Neuronal stem cell (in vitro differentiated cells): Measurements from ENCODE around the gene FSD1L.
"Not testable (repeated sequence)": the region's sequence is repeated elsewhere in the genome, so short reads cannot be mapped to it uniquely, and the experiment has no call there.

Experiments used
- DNase-seq: peaks from one replicate; pipeline ENCODE4 v3.0.0-alpha.2; 2013; ENCODE audit warnings: low spot score
- H2AFZ ChIP-seq: one replicate; pipeline ENCODE4 v1.6.1; 2013; ENCODE audit warnings: mild to moderate bottlenecking, low read length, inconsistent platforms
- H2AK5ac ChIP-seq: 2 replicates; pipeline ENCODE4 v1.6.1; 2013; ENCODE audit warnings: low read depth, mild to moderate bottlenecking, inconsistent platforms, low read length, moderate library complexity, mixed read lengths
- H2BK120ac ChIP-seq: 2 replicates; pipeline ENCODE4 v1.6.1; 2013; ENCODE audit warnings: low read depth, mild to moderate bottlenecking, inconsistent platforms, low read length, moderate library complexity, mixed read lengths
- H2BK12ac ChIP-seq: one replicate; pipeline ENCODE4 v1.6.1; 2013; ENCODE audit warnings: low read length, inconsistent platforms
- H2BK15ac ChIP-seq: 2 replicates; pipeline ENCODE4 v1.6.1; 2013; ENCODE audit warnings: mild to moderate bottlenecking, low read length, inconsistent platforms, mixed read lengths
- H2BK5ac ChIP-seq: one replicate; pipeline ENCODE4 v1.6.1; 2013; ENCODE audit warnings: inconsistent platforms, mild to moderate bottlenecking, low read length, moderate library complexity
- H3K14ac ChIP-seq: one replicate; pipeline ENCODE4 v1.6.1; 2013; ENCODE audit warnings: low read length, inconsistent platforms
- H3K18ac ChIP-seq: 2 replicates; pipeline ENCODE4 v1.6.1; 2013; ENCODE audit warnings: low read length, inconsistent platforms
- H3K23ac ChIP-seq: 2 replicates; pipeline ENCODE4 v1.6.1; 2013; ENCODE audit warnings: low read depth, mild to moderate bottlenecking, mixed read lengths, low read length, inconsistent platforms; ENCODE audit not compliant: poor library complexity
- H3K27ac ChIP-seq: replicated peaks from 3 replicates; pipeline ENCODE4 v1.5.1; 2013; ENCODE audit warnings: low read length, inconsistent platforms
- H3K27me3 ChIP-seq, 3 experiments: 2 replicates each; pipeline ENCODE4 v1.6.1; 2013; ENCODE audit warnings: low read length in 3 of 3, mild to moderate bottlenecking in 2 of 3, inconsistent platforms in 1 of 3, low read depth in 1 of 3, mixed read lengths in 1 of 3, moderate library complexity in 1 of 3; ENCODE audit not compliant: control insufficient read depth in 3 of 3, insufficient read depth in 3 of 3
- H3K36me3 ChIP-seq, 2 donors: replicated peaks in 1 of 2; 2 replicates each; pipeline ENCODE4 v1.6.1; 2013; ENCODE audit warnings: low read length in 2 of 2; ENCODE audit not compliant: control insufficient read depth in 2 of 2, insufficient read depth in 2 of 2
- H3K4ac ChIP-seq: 2 replicates; pipeline ENCODE4 v1.6.1; 2013; ENCODE audit warnings: inconsistent platforms, mild to moderate bottlenecking, low read length, moderate library complexity
- H3K4me1 ChIP-seq, 2 donors: 1 replicate in 1 of 2; 2 replicates in 1 of 2; pipeline ENCODE4 v1.6.1; 2013; ENCODE audit warnings: low read length in 2 of 2, low read depth in 1 of 2; ENCODE audit not compliant: control insufficient read depth in 2 of 2, insufficient read depth in 1 of 2
- H3K4me2 ChIP-seq: one replicate; pipeline ENCODE4 v1.6.1; 2013; ENCODE audit warnings: mild to moderate bottlenecking, low read length, inconsistent platforms; ENCODE audit not compliant: insufficient read depth, poor library complexity, severe bottlenecking
- H3K4me3 ChIP-seq, 2 donors: 2 replicates each; pipeline ENCODE4 v1.5.1; 2013; ENCODE audit warnings: low read length in 2 of 2, mild to moderate bottlenecking in 2 of 2, inconsistent platforms in 1 of 2, moderate library complexity in 1 of 2
- H3K79me1 ChIP-seq: one replicate; pipeline ENCODE4 v1.6.1; 2013; ENCODE audit warnings: low read depth, mild to moderate bottlenecking, inconsistent platforms, low read length, moderate library complexity
- H3K9ac ChIP-seq: one replicate; pipeline ENCODE4 v1.6.1; 2013; ENCODE audit warnings: mild to moderate bottlenecking, low read depth, low read length, inconsistent platforms; ENCODE audit not compliant: poor library complexity
- H3K9me3 ChIP-seq, 2 donors: replicated peaks in 1 of 2; 2 replicates each; pipeline versions ENCODE3 to v1.6.1; 2013; ENCODE audit warnings: low read length in 2 of 2, mild to moderate bottlenecking in 2 of 2, inconsistent platforms in 1 of 2, low read depth in 1 of 2, mixed read lengths in 1 of 2, moderate library complexity in 1 of 2; ENCODE audit not compliant: control insufficient read depth in 2 of 2, insufficient read depth in 1 of 2
- H4K8ac ChIP-seq: one replicate; pipeline ENCODE4 v1.6.1; 2013; ENCODE audit warnings: low read depth, mild to moderate bottlenecking, inconsistent platforms, low read length, moderate library complexity
- H4K91ac ChIP-seq: one replicate; pipeline ENCODE4 v1.6.1; 2013; ENCODE audit warnings: low read length, low read depth, mild to moderate bottlenecking, inconsistent platforms; ENCODE audit not compliant: poor library complexity
- WGBS, 2 donors: extraction: QIAGEN DNeasy Blood & Tissue Kit; methylation state at CpG; one replicate each; pipeline ENCODE4 v1.1.7; 2013; ENCODE audit warnings: missing lambda C conversion rate in 2 of 2, mixed read lengths in 1 of 2; ENCODE audit not compliant: insufficient read length in 2 of 2, insufficient replicate concordance in 1 of 2; ENCODE audit errors: extremely low coverage in 2 of 2; 5-methylcytosine and 5-hydroxymethylcytosine counted together

Gene FSD1L

GRCh38 chr9:105511446-105511845 is 63.6 kb downstream of the FSD1L start:
- Histone ChIP-seq H2BK5ac (no peak overlapping the region), H3K36me3 (peaks cover 21 to 87% of the 10 kb centered on the region in 2 donors), H3K4me3 (no peak overlapping the region), H2BK120ac (no peak overlapping the region), H2AFZ (no peak overlapping the region), H2BK15ac (no peak overlapping the region), H4K91ac (no peak overlapping the region), H3K14ac (no peak overlapping the region), H3K9me3 (peaks cover 6 to 7% of the 10 kb centered on the region in 2 donors), H3K18ac (no peak overlapping the region), H3K4ac (no peak overlapping the region), H3K9ac (no peak overlapping the region), H3K79me1 (no peaks in the 10 kb centered on the region), H3K23ac (no peak overlapping the region), H2AK5ac (no peak overlapping the region), H2BK12ac (no peak overlapping the region), H3K4me2 (no peak overlapping the region), H4K8ac (no peak overlapping the region), H3K27me3 (no peaks in the 10 kb centered on the region), H3K27ac (no peak overlapping the region), H3K4me1 (no peaks in the 10 kb centered on the region)
- DNase-seq = no peak

GRCh38 chr9:105515811-105516413 is 68.1 kb downstream of the FSD1L start:
- no peaks in the 10 kb centered on the region for H3K79me1 ChIP-seq
- H2BK120ac ChIP-seq = no peak overlapping the region
- no peak overlapping the region for H4K8ac ChIP-seq
- no CpG with 5 or more reads among the region's 11 CpGs for WGBS, 2 donors
- H3K4me1 ChIP-seq = no peaks in the 10 kb centered on the region
- H2BK12ac ChIP-seq = no peak overlapping the region
- H3K9me3 ChIP-seq = peaks cover 6 to 9% of the 10 kb centered on the region in 2 donors
- no peak overlapping the region for H2AK5ac ChIP-seq
- H3K4me2 ChIP-seq = no peak overlapping the region
- no peak for DNase-seq
- H3K36me3 ChIP-seq = peaks cover 22 to 60% of the 10 kb centered on the region in 2 donors
- H3K4me3 ChIP-seq = no peak overlapping the region
- H3K23ac ChIP-seq = no peak overlapping the region
- no peak overlapping the region for H3K27ac ChIP-seq
- no peak overlapping the region for H3K9ac ChIP-seq
- H3K18ac ChIP-seq = no peak overlapping the region
- no peak overlapping the region for H4K91ac ChIP-seq
- no peak overlapping the region for H2BK5ac ChIP-seq
- no peak overlapping the region for H2BK15ac ChIP-seq
- no peaks in the 10 kb centered on the region for H3K27me3 ChIP-seq
- H3K14ac ChIP-seq = no peak overlapping the region
- H3K4ac ChIP-seq = no peak overlapping the region
- H2AFZ ChIP-seq = no peak overlapping the region

GRCh38 chr9:105519710-105520369 is 72.0 kb downstream of the FSD1L start:
- not testable (repeated sequence) for H3K14ac ChIP-seq, H2AFZ ChIP-seq, H2AK5ac ChIP-seq, H3K9me3 ChIP-seq, H3K4me1 ChIP-seq, H3K27me3 ChIP-seq, H2BK120ac ChIP-seq, H3K4me2 ChIP-seq, H2BK15ac ChIP-seq, H4K91ac ChIP-seq, H3K23ac ChIP-seq, H3K79me1 ChIP-seq, H3K27ac ChIP-seq, H3K18ac ChIP-seq, H4K8ac ChIP-seq, H3K4ac ChIP-seq, H2BK12ac ChIP-seq, H2BK5ac ChIP-seq
- WGBS, 2 donors = no CpG with 5 or more reads among the region's 43 CpGs
- Histone ChIP-seq H3K4me3 (peak overlapping the region; percentile 34 to 73), H3K9ac (peak overlapping the region; percentile 70), H3K36me3 (peaks cover 17 to 28% of the 10 kb centered on the region in 2 donors)
- DNase-seq = peak; percentile 8

DNA sequence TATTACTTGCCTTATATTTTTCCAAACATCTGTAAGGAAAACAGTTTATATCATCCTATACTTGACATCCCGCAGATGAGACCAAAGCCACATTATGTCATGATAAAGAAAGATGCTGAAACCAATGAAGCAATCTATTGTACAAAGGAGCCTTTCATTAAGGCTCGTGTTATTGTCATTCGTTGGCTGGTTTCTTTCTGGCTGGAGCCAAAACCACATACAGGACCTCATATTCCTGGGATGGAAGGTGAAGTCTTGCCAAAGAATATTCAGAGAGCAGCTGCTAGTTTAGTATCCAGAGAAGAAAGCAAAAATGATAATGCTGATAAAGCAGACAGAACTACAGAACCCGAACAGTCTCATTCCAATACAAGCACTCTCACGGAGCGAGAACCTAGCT is 73.2 kb downstream of the FSD1L start:
- H3K4me3 ChIP-seq, H2BK5ac ChIP-seq, H3K27me3 ChIP-seq, H3K27ac ChIP-seq, H2AK5ac ChIP-seq, H3K14ac ChIP-seq, H2AFZ ChIP-seq, H3K9me3 ChIP-seq, H3K4me2 ChIP-seq, H3K4me1 ChIP-seq, H3K18ac ChIP-seq, H3K23ac ChIP-seq, H2BK12ac ChIP-seq, H3K9ac ChIP-seq, H2BK120ac ChIP-seq, H2BK15ac ChIP-seq, H4K8ac ChIP-seq, DNase-seq, H4K91ac ChIP-seq, H3K79me1 ChIP-seq, H3K4ac ChIP-seq: not testable (repeated sequence)
- WGBS, 2 donors = no CpG with 5 or more reads among the region's 6 CpGs
- H3K36me3 ChIP-seq = peaks cover 7 to 22% of the 10 kb centered on the region in 2 donors
